AG04449 (cell line): ENCODE measurements around the gene GRIN2D.
A peak's percentile ranks its signal among the peaks of the same experiment; 100 is the strongest.

Experiments
- CTCF ChIA-PET: fragments of 350-600 bp; formaldehyde crosslinking; extraction: SDS; loops from one replicate; lab custom pipeline; 2021; ENCODE audit warnings: antibody characterized with exemption; lab: Yijun Ruan, JAX
- POLR2A ChIA-PET: fragments of 400-600, 350-600 bp; formaldehyde crosslinking; extraction: SDS; loops from one replicate; lab custom pipeline; 2020; ENCODE audit warnings: antibody characterized with exemption, inconsistent platforms; lab: Yijun Ruan, JAX
- DNase-seq: peaks from one replicate; pipeline ENCODE4 v3.0.0-alpha.2; 2010; ENCODE audit warnings: low read depth, low spot score
- H3K4me3 ChIP-seq: 2 replicates; pipeline ENCODE4 v1.5.1; 2011; ENCODE audit warnings: low read depth, mild to moderate bottlenecking, control low read depth, low read length
- CTCF ChIP-seq: IDR thresholded peaks from one replicate; pipeline ENCODE4 v1.5.1; 2011; ENCODE audit warnings: mild to moderate bottlenecking, moderate library complexity, low read length, control low read depth, inconsistent platforms; ENCODE audit not compliant: insufficient read depth; ENCODE audit errors: missing control alignments

GRIN2D gene

DNA sequence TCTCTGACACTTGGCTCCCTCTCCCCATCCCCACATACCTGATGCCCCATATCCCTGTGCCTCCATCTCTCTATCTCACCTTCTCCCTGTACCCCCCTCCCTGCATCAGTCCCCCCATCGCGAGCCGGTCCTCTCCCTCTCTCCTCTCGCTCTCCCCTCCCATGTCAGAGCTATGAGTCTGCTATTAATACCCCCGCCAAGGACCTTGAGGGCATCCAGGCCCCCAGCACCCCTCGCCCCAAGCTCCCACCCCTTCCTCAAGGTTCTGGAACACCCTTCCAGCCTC is 1.6 kb downstream of the GRIN2D start:
- POLR2A ChIA-PET, result interaction anchor here (0.9 kb wide), 1 partner anchor 69 kb away, joined by 3 read pairs; no protein-coding TSS in a partner anchor
- no peak overlapping the region for H3K4me3 ChIP-seq
- no peak for DNase-seq
- CTCF ChIA-PET, result interaction anchor here (1.2 to 1.4 kb wide), 4 partner anchors 9 to 95 kb away, joined by 3 to 5 read pairs (median 3); no protein-coding TSS in a partner anchor
- TF ChIP-seq CTCF, result no peak

- DNase-seq, result no peak
- no peak overlapping the region for H3K4me3 ChIP-seq
- no peak for TF ChIP-seq CTCF
- CTCF ChIA-PET, result interaction anchor here (0.8 to 1.4 kb wide), 5 partner anchors 9 to 94 kb away, joined by 3 to 5 read pairs (median 3); no protein-coding TSS in a partner anchor
- POLR2A ChIA-PET, result interaction anchor here (0.9 kb wide), 1 partner anchor 69 kb away, joined by 3 read pairs; no protein-coding TSS in a partner anchor
These were observed 2.0 kb downstream of the GRIN2D start for GRCh38 chr19:48395499-48395898.

- H3K4me3 ChIP-seq, result no peak overlapping the region
These were observed 2.8 kb downstream of the GRIN2D start for GRCh38 chr19:48396016-48396823.

GRCh38 chr19:48396824-48397176 is 3.3 kb downstream of the GRIN2D start:
- no peak for DNase-seq
- H3K4me3 ChIP-seq, result no peak overlapping the region
- ChIA-PET CTCF (no interaction called here), POLR2A (no interaction called here)
- TF ChIP-seq CTCF, result no peak

More at GRCh38 chr19:48396016-48396823, 2.8 kb downstream of the GRIN2D start:
- POLR2A ChIA-PET, result no interaction called here
- TF ChIP-seq CTCF, result no peak
- CTCF ChIA-PET, result interaction anchor here (0.8 to 1.4 kb wide), 5 partner anchors 8 to 94 kb away, joined by 3 to 5 read pairs (median 3); no protein-coding TSS in a partner anchor
- DNase-seq, result no peak

DNA sequence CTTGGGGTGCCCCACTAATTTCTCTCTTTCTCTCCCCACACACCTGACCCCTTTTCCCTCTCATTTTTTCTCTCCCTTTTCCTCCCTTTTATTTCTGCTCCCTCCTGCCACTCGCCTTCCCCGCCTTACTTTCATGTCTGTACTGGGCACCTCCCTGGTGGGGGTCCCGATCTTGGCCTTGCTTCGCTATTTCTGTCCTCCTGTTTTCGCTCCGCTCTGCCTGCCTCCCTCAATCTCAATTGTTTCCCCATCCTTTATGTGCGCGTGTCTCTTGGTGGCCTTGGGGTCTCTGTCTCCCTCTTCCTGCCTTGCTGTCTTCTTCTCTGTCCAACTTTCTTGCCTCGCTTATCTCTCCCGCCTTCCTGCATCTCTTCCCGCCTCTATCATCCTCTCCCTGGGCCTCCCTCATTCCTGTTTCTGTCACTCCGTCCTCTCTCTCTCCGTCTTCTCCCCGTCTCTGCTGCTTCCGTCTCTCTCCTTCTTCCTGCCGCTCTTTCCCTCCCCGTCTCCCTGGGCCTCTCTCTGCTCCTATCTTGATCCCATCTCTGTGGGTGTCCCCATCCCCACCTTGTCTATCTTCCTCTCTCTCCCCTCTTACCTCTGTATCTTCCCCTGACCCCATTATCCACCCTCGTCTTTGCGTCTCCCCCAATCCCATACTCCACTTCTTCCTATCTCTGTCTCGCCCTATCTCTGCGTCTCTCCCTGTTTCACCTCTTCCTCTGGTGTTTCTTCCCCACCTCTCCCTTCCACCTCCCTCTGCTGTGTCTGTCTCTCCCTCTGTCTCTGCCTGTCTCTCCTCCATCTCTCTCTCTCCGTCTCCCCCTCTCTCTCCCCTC is 4.0 kb downstream of the GRIN2D start:
- no peak for TF ChIP-seq CTCF
- ChIA-PET POLR2A (no interaction called here), CTCF (no interaction called here)
- no peak for DNase-seq
- peak overlapping the region; percentile 59 for H3K4me3 ChIP-seq

GRCh38 chr19:48398102-48398374 is 4.6 kb downstream of the GRIN2D start:
- H3K4me3 ChIP-seq, result peak overlapping the region; percentile 59
- ChIA-PET CTCF (interaction anchor here (1.4 kb wide), 1 partner anchor 9 kb away, joined by 3 read pairs; no protein-coding TSS in a partner anchor), POLR2A (no interaction called here)
- no peak for DNase-seq
- no peak for TF ChIP-seq CTCF
